H9 (cell line): Measurements from ENCODE around the gene ALPG. TPM values are rescaled to one million over a fixed set of nuclear protein-coding genes. Genes with fewer than 3 reads are reported as not detected.
A peak's percentile ranks its signal among the peaks of the same experiment; 100 is the strongest.
"Not testable (repeated sequence)": the region's sequence is repeated elsewhere in the genome, so short reads cannot be mapped to it uniquely, and the experiment has no call there.

Experiments
- DNase-seq: peaks from one replicate; pipeline ENCODE4 v3.0.0-alpha.2; 2017
- H2AFZ ChIP-seq: one replicate; pipeline ENCODE4 v1.6.1; 2013; ENCODE audit warnings: mild to moderate bottlenecking, low read length, control low read depth, moderate library complexity
- H2AK5ac ChIP-seq: 2 replicates; pipeline ENCODE4 v1.6.1; 2013; ENCODE audit warnings: low read length, control low read depth, mixed read lengths; ENCODE audit not compliant: insufficient read length
- H2BK120ac ChIP-seq: one replicate; pipeline ENCODE4 v1.6.1; 2013; ENCODE audit warnings: low read depth, mild to moderate bottlenecking, low read length, control low read depth, inconsistent platforms; ENCODE audit not compliant: poor library complexity, severe bottlenecking
- H2BK12ac ChIP-seq: 2 replicates; pipeline ENCODE4 v1.6.1; 2013; ENCODE audit warnings: low read length, control low read depth, mixed read lengths, low read depth; ENCODE audit not compliant: insufficient read length
- H2BK15ac ChIP-seq: 2 replicates; pipeline ENCODE4 v1.6.1; 2013; ENCODE audit warnings: low read depth, low read length, control low read depth
- H2BK20ac ChIP-seq: one replicate; pipeline ENCODE4 v1.6.1; 2013; ENCODE audit warnings: low read depth, mild to moderate bottlenecking, low read length, control low read depth, inconsistent platforms; ENCODE audit not compliant: poor library complexity, severe bottlenecking
- H2BK5ac ChIP-seq: 2 replicates; pipeline ENCODE4 v1.6.1; 2013; ENCODE audit warnings: low read length, control low read depth, mixed read lengths; ENCODE audit not compliant: insufficient read length
- H3K14ac ChIP-seq: 2 replicates; pipeline ENCODE4 v1.6.1; 2013; ENCODE audit warnings: low read length, control low read depth; ENCODE audit not compliant: insufficient read depth
- H3K18ac ChIP-seq: 2 replicates; pipeline ENCODE4 v1.6.1; 2013; ENCODE audit warnings: low read depth, mild to moderate bottlenecking, mixed read lengths, low read length, control low read depth; ENCODE audit not compliant: insufficient read length
- H3K23ac ChIP-seq: 2 replicates; pipeline ENCODE4 v1.6.1; 2013; ENCODE audit warnings: low read length, control low read depth, mixed read lengths, low read depth; ENCODE audit not compliant: insufficient read length
- H3K23me2 ChIP-seq: 2 replicates; pipeline ENCODE4 v1.6.1; 2013; ENCODE audit warnings: low read depth, mild to moderate bottlenecking, mixed read lengths, low read length, control low read depth; ENCODE audit not compliant: insufficient read length, poor library complexity, severe bottlenecking
- H3K27ac ChIP-seq: 2 replicates; pipeline ENCODE4 v1.5.1; 2013; ENCODE audit warnings: low read length, control low read depth, mixed read lengths, low read depth; ENCODE audit not compliant: insufficient read length
- H3K27me3 ChIP-seq: 2 replicates; pipeline ENCODE4 v1.6.1; 2013; ENCODE audit warnings: low read length, control low read depth, inconsistent platforms; ENCODE audit not compliant: insufficient read depth
- H3K4ac ChIP-seq: 2 replicates; pipeline ENCODE4 v1.6.1; 2013; ENCODE audit warnings: low read depth, mild to moderate bottlenecking, control low read depth, inconsistent platforms, low read length, moderate library complexity
- H3K4me1 ChIP-seq: 2 replicates; pipeline ENCODE4 v1.6.1; 2013; ENCODE audit warnings: low read length, control low read depth, inconsistent platforms; ENCODE audit not compliant: insufficient read depth
- H3K4me2 ChIP-seq: 2 replicates; pipeline ENCODE4 v1.6.1; 2013; ENCODE audit warnings: low read length, control low read depth, mixed read lengths; ENCODE audit not compliant: insufficient read length, insufficient read depth
- H3K56ac ChIP-seq: 2 replicates; pipeline ENCODE4 v1.6.1; 2013; ENCODE audit warnings: low read depth, mild to moderate bottlenecking, mixed read lengths, low read length, control low read depth; ENCODE audit not compliant: insufficient read length
- H3K79me1 ChIP-seq: 2 replicates; pipeline ENCODE4 v1.6.1; 2013; ENCODE audit warnings: low read depth, mild to moderate bottlenecking, moderate library complexity, low read length, control low read depth, inconsistent platforms; ENCODE audit not compliant: insufficient read depth, poor library complexity, severe bottlenecking
- H3K79me2 ChIP-seq: 2 replicates; pipeline ENCODE4 v1.6.1; 2013; ENCODE audit warnings: low read length, control low read depth, inconsistent platforms; ENCODE audit not compliant: insufficient read depth
- H3K9ac ChIP-seq: 2 replicates; pipeline ENCODE4 v1.6.1; 2013; ENCODE audit warnings: low read length, control low read depth, mixed read lengths; ENCODE audit not compliant: insufficient read length; ENCODE audit errors: extremely low read depth
- H3K9me3 ChIP-seq: one replicate; pipeline ENCODE4 v1.6.1; 2013; ENCODE audit warnings: low read depth, low read length, inconsistent platforms; ENCODE audit not compliant: control insufficient read depth
- H3T11ph ChIP-seq: one replicate; pipeline ENCODE4 v1.6.1; 2013; ENCODE audit warnings: mild to moderate bottlenecking, low read length, control low read depth, inconsistent platforms
- H4K20me1 ChIP-seq: one replicate; pipeline ENCODE4 v1.6.1; 2013; ENCODE audit not compliant: control insufficient read depth, insufficient read length, insufficient read depth
- H4K5ac ChIP-seq: 2 replicates; pipeline ENCODE4 v1.6.1; 2013; ENCODE audit warnings: low read depth, mild to moderate bottlenecking, mixed read lengths, low read length, control low read depth; ENCODE audit not compliant: insufficient read length
- H4K8ac ChIP-seq: replicated peaks from 2 replicates; pipeline ENCODE4 v1.6.1; 2013; ENCODE audit warnings: low read length, control low read depth, mixed read lengths, low read depth; ENCODE audit not compliant: insufficient read length
- H4K91ac ChIP-seq: 2 replicates; pipeline ENCODE4 v1.6.1; 2013; ENCODE audit warnings: low read depth, mild to moderate bottlenecking, moderate library complexity, mixed read lengths, low read length, control low read depth; ENCODE audit not compliant: insufficient read length
- H3K27ac Mint-ChIP-seq, 3 experiments: 2 replicates in 2 of 3; 3 replicates in 1 of 3; pipeline ENCODE4 v1.8.0; 2020 to 2021; ENCODE audit warnings: mixed read lengths in 3 of 3, mild to moderate bottlenecking in 1 of 3, moderate library complexity in 1 of 3
- H3K27me3 Mint-ChIP-seq: 2 replicates; pipeline ENCODE4 v1.8.0; 2021; ENCODE audit warnings: low read depth, mild to moderate bottlenecking, moderate library complexity, mixed read lengths
- H3K36me3 Mint-ChIP-seq, 3 experiments: 2 replicates in 2 of 3; 3 replicates in 1 of 3; pipeline ENCODE4 v1.8.0; 2020 to 2021; ENCODE audit warnings: low read depth in 3 of 3, mixed read lengths in 3 of 3; ENCODE audit not compliant: insufficient read depth in 1 of 3
- H3K4me1 Mint-ChIP-seq, 2 experiments: 2 replicates each; pipeline ENCODE4 v1.8.0; 2020; ENCODE audit warnings: mixed read lengths in 2 of 2
- H3K4me3 Mint-ChIP-seq, 2 experiments: 2 replicates in 1 of 2; 3 replicates in 1 of 2; pipeline ENCODE4 v1.8.0; 2020 to 2021; ENCODE audit warnings: mild to moderate bottlenecking in 2 of 2, mixed read lengths in 2 of 2, moderate library complexity in 1 of 2
- H3K9me3 Mint-ChIP-seq, 2 experiments: 2 replicates in 1 of 2; 3 replicates in 1 of 2; pipeline ENCODE4 v1.8.0; 2020; ENCODE audit warnings: mild to moderate bottlenecking in 2 of 2, mixed read lengths in 2 of 2, moderate library complexity in 1 of 2
- WGBS: extraction: QIAGEN DNeasy Blood & Tissue Kit; methylation state at CpG from one replicate; pipeline ENCODE4 v1.1.7; 2013; ENCODE audit warnings: missing lambda C conversion rate, low lambda C conversion rate, mixed read lengths; ENCODE audit not compliant: insufficient read length; ENCODE audit errors: extremely low coverage; 5-methylcytosine and 5-hydroxymethylcytosine counted together
- total RNA-seq: library from RNA; stranded (reverse); gene quantifications from 2 replicates; pipeline ENCODE4 v1.2.1, GENCODE V29; 2021
- TF ChIP-seq, protein P1 (sequence below): fragments of 200-600 bp; sonication (generic); conservative IDR thresholded peaks from 3 replicates; pipeline ENCODE4 v1.8.0; 2021; ENCODE audit warnings: antibody characterized with exemption, mild to moderate bottlenecking

The ALPG gene
- total RNA-seq, 1 experiment from 2014 or later: 1.3 TPM

- Histone ChIP-seq H2BK15ac (no peak overlapping the region), H3K23me2 (peaks cover 23% of the 10 kb centered on the region), H2BK12ac (no peak overlapping the region), H2BK20ac (no peak overlapping the region), H2BK5ac (no peak overlapping the region), H3K4me1 (peaks cover 8% of the 10 kb centered on the region; the same call in 1 of the 2 replicates), H3K23ac (no peak overlapping the region), H3K79me2 (no peaks in the 10 kb centered on the region), H3K9me3 (no peaks in the 10 kb centered on the region), H3K18ac (peak overlapping the region; percentile 84), H3K9ac (no peak overlapping the region), H3K4me2 (no peak overlapping the region), H4K20me1 (peaks cover 3% of the 10 kb centered on the region), H4K8ac (no peak overlapping the region), H4K91ac (peak overlapping the region; percentile 72), H2AK5ac (peak overlapping the region; percentile 54), H3T11ph (no peak overlapping the region), H3K4ac (no peak overlapping the region; the same call in 1 of the 2 replicates), H2AFZ (no peak overlapping the region), H2BK120ac (no peak overlapping the region), H3K56ac (no peak overlapping the region), H3K79me1 (no peaks in the 10 kb centered on the region), H4K5ac (no peak overlapping the region), H3K14ac (peak overlapping the region; percentile 77), H3K27ac (no peak overlapping the region), H3K27me3 (peaks cover 28% of the 10 kb centered on the region; the same call in 1 of the 2 replicates)
- H3K27me3 Mint-ChIP-seq: peaks cover 50% of the 10 kb centered on the region
- peak; percentile 32 for DNase-seq
- peak overlapping the region; percentile 68 to 84; a peak in 4 of 5 replicates for H3K4me3 Mint-ChIP-seq
- peaks cover 14% of the 10 kb centered on the region in 2 experiments for H3K9me3 Mint-ChIP-seq
- H3K27ac Mint-ChIP-seq: peak overlapping the region in 2 of 3 experiments; percentile 96 to 97; a peak in 5 of 7 replicates
- no CpG with 5 or more reads among the region's 10 CpGs for WGBS
- peaks cover 54 to 56% of the 10 kb centered on the region in 2 experiments for H3K4me1 Mint-ChIP-seq
- H3K36me3 Mint-ChIP-seq: peaks cover 9 to 43% (median 29%) of the 10 kb centered on the region in 3 experiments
- TF ChIP-seq, protein P1, sequence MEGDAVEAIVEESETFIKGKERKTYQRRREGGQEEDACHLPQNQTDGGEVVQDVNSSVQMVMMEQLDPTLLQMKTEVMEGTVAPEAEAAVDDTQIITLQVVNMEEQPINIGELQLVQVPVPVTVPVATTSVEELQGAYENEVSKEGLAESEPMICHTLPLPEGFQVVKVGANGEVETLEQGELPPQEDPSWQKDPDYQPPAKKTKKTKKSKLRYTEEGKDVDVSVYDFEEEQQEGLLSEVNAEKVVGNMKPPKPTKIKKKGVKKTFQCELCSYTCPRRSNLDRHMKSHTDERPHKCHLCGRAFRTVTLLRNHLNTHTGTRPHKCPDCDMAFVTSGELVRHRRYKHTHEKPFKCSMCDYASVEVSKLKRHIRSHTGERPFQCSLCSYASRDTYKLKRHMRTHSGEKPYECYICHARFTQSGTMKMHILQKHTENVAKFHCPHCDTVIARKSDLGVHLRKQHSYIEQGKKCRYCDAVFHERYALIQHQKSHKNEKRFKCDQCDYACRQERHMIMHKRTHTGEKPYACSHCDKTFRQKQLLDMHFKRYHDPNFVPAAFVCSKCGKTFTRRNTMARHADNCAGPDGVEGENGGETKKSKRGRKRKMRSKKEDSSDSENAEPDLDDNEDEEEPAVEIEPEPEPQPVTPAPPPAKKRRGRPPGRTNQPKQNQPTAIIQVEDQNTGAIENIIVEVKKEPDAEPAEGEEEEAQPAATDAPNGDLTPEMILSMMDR: no peak
Observed at GRCh38 chr2:232422051-232422450, 15.4 kb downstream of the ALPG start.

DNA sequence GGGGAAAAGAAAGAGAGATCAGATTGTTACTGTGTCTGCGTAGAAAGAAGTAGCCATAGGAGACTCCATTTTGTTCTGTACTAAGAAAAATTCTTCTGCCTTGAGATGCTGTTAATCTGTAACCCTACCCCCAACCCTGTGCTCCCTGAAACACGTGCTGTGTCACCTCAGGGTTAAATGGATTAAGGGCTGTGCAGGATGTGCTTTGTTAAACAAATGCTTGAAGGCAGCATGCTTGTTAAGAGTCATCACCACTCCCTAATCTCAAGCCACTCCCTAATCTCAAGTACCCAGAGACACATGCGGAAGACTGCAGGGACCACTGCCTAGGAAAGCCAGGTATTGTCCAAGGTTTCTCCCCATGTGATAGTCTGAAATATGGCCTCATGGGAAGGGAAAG is 16.4 kb downstream of the ALPG start:
- H3K4me2 ChIP-seq: peak overlapping the region; percentile 40
- peaks cover 23% of the 10 kb centered on the region for H3K23me2 ChIP-seq
- not testable (repeated sequence) for H3K23ac ChIP-seq, H2BK15ac ChIP-seq, H3K14ac ChIP-seq, H3K4me1 ChIP-seq, H3K9ac ChIP-seq, H3K4ac ChIP-seq, H2BK20ac ChIP-seq, H3K9me3 ChIP-seq, H3K56ac ChIP-seq, H2BK5ac ChIP-seq, H4K5ac ChIP-seq, H4K20me1 ChIP-seq, H3K79me1 ChIP-seq, H2BK120ac ChIP-seq, H2AK5ac ChIP-seq, H3T11ph ChIP-seq, H4K8ac ChIP-seq, H2BK12ac ChIP-seq, H3K79me2 ChIP-seq, H2AFZ ChIP-seq
- peak; percentile 51 for DNase-seq
- peak overlapping the region; percentile 84 for H3K18ac ChIP-seq
- H3K27me3 ChIP-seq: peaks cover 28% of the 10 kb centered on the region; the same call in 1 of the 2 replicates
- H4K91ac ChIP-seq: peak overlapping the region; percentile 72
- peaks cover 52 to 54% of the 10 kb centered on the region in 2 experiments for H3K4me1 Mint-ChIP-seq
- H3K27ac Mint-ChIP-seq: peak overlapping the region; percentile 66 to 97 (median 96); a peak in 6 of 7 replicates
- peaks cover 9 to 34% (median 23%) of the 10 kb centered on the region in 3 experiments for H3K36me3 Mint-ChIP-seq
- peaks cover 40% of the 10 kb centered on the region for H3K27me3 Mint-ChIP-seq
- H3K27ac ChIP-seq: peak overlapping the region; percentile 59
- WGBS: no CpG with 5 or more reads among the region's 3 CpGs
- H3K9me3 Mint-ChIP-seq: peaks cover 14% of the 10 kb centered on the region in 2 experiments
- H3K4me3 Mint-ChIP-seq: peak overlapping the region; percentile 41 to 69
